ENCODE data around the gene XCL2.
"Not testable (repeated sequence)": the region's sequence is repeated elsewhere in the genome, so short reads cannot be mapped to it uniquely, and the experiment has no call there.

The XCL2 gene

DNA sequence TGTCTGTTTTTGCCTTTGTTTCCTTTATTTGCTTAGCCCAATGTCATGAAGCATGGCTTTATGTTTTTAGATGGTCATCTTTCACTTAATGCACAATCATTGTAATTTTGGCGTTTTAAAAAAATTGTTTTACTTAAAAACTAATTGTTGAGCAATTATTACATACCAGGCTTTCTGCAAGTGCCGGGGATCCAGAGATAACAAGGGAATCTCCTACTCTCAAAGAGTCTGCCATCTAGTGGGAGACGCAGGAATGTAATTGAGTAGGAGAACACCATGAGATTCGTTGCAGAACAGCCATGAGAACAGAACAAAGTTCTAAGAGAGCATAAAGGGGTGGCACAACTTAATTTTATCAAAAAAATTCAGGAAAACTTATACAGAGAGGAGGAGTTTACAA lies 30.4 kb upstream of the XCL2 start:
- H3K9me3 Mint-ChIP-seq; H3K27ac Mint-ChIP-seq; H3K4me3 Mint-ChIP-seq; H3K4me1 Mint-ChIP-seq (ENCODE audit: low read depth); H3K36me3 Mint-ChIP-seq (ENCODE audit: low read depth); H3K27me3 Mint-ChIP-seq: not testable (repeated sequence)
- intact Hi-C loops (cut with micrococcal nuclease) = loop anchor here (1.0 to 2.0 kb wide), 2 partner anchors 135 to 231 kb away; no protein-coding TSS in a partner anchor

DNA sequence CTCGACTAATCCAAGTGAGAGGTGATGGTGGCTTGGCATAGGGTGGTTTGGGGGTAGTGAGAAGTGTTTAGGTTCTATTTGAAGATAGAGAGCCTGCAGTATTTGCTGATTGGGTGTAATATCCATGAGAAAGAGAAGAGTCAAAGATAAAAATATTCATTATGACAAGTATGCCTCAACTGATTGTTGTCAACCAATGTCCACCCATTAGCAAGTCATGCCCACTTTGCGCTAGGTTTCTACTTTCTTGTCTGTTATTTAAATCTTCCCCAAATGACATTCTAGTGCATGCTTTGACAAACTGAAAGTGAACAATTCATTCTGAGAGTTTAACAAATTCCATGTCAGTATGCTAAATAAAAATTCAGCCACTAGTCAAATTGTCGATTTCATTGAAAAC lies 28.8 kb upstream of the XCL2 start:
- Mint-ChIP-seq H3K4me3 (no peak overlapping the region), H3K9me3 (no peaks in the 10 kb centered on the region), H3K27me3 (no peaks in the 10 kb centered on the region), H3K27ac (no peak overlapping the region), H3K36me3 (ENCODE audit: low read depth) (no peaks in the 10 kb centered on the region), H3K4me1 (ENCODE audit: low read depth) (no peaks in the 10 kb centered on the region)
- intact Hi-C loops (cut with micrococcal nuclease) = no loop called here

DNA sequence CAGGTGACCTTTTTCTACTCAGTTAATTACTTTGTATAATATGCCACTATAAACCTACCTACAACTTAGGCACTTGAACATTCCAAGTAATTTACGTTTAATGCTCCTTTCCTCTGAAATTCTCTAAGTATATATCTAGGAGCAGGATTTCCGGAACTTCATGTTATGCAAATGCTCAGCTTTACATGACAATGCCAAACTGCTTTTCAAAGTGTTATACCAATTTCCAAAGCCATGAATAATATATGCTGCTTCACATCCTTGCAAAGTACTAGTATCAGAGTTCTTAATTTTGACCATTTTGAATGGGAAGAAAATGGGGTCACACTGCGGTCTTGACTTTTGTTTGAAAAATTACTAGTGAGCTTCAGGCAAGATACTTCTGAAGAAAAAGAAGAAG lies 26.9 kb upstream of the XCL2 start:
- intact Hi-C loops (cut with micrococcal nuclease) = no loop called here
- no peaks in the 10 kb centered on the region for H3K36me3 Mint-ChIP-seq (ENCODE audit: low read depth)
- H3K27me3 Mint-ChIP-seq = no peaks in the 10 kb centered on the region

DNA sequence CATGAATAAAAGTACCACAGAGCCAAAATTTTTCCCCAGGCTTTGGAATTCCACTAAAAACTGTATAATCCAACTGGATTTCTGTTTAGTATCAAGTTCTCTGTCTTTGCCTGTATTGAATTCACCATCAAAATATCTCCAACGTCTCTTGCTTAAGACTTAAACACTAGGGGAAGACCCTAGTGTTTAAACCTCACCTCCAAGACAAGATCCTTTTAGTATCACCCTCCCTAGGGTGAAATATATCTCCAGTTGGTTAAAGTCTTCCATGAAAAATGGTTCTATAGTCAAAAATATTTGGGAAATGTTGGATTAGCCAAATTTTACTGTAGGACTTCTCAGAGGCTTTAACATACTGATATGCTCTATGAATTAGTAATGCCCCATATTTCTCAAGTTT lies 24.5 kb upstream of the XCL2 start:
- intact Hi-C loops (cut with micrococcal nuclease) = no loop called here
- Mint-ChIP-seq H3K9me3 (no peaks in the 10 kb centered on the region), H3K36me3 (ENCODE audit: low read depth) (no peaks in the 10 kb centered on the region), H3K4me1 (ENCODE audit: low read depth) (no peaks in the 10 kb centered on the region), H3K27ac (no peak overlapping the region), H3K4me3 (no peak overlapping the region), H3K27me3 (peaks cover 2% of the 10 kb centered on the region)

More for the DNA sequence above, 26.9 kb upstream of the XCL2 start:
- no peak overlapping the region for H3K4me3 Mint-ChIP-seq
- H3K4me1 Mint-ChIP-seq (ENCODE audit: low read depth) = no peaks in the 10 kb centered on the region
- no peaks in the 10 kb centered on the region for H3K9me3 Mint-ChIP-seq
- no peak overlapping the region for H3K27ac Mint-ChIP-seq

DNA sequence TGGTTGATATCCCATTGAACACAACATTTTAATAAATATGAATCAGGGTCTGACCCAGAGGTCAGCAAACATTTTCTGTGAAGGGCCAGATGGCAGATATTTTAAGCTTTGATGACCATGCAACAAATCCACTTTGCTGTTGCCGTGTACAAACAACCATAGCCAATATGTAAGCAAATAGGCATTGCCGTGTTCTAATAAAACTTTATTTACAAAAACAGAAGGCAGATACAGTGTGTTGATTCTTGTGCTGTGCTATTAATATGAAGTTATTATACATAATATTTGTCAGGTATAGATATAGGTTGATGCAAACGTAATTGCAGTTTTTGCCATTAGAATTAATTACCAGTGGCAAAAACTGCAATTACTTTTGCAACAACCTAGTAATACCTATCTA lies 23.8 kb upstream of the XCL2 start:
- Mint-ChIP-seq H3K27me3 (peaks cover 2% of the 10 kb centered on the region), H3K36me3 (ENCODE audit: low read depth) (no peaks in the 10 kb centered on the region), H3K9me3 (no peaks in the 10 kb centered on the region), H3K27ac (no peak overlapping the region), H3K4me1 (ENCODE audit: low read depth) (no peaks in the 10 kb centered on the region), H3K4me3 (no peak overlapping the region)
- intact Hi-C loops (cut with micrococcal nuclease) = no loop called here

DNA sequence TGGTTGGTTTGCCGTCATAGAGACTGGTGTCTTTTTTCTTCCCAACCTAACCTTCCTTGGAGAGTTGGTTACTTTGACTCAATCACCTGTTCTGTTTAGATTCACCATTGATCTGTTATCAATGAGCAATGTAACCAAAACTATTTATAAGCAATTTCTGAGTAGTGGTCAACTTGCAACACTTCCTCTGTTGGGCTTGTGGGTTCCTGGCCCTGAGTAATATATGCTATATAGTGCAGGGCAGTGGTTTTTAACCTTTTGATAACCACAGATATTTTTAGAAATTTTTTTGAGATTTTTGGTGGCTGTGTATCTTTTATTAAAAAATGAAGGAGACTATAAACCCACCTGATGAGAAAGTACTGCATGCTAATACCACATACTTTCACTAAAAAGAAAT lies 23.2 kb upstream of the XCL2 start:
- no peaks in the 10 kb centered on the region for H3K9me3 Mint-ChIP-seq
- intact Hi-C loops (cut with micrococcal nuclease) = no loop called here
- H3K27ac Mint-ChIP-seq = no peak overlapping the region

DNA sequence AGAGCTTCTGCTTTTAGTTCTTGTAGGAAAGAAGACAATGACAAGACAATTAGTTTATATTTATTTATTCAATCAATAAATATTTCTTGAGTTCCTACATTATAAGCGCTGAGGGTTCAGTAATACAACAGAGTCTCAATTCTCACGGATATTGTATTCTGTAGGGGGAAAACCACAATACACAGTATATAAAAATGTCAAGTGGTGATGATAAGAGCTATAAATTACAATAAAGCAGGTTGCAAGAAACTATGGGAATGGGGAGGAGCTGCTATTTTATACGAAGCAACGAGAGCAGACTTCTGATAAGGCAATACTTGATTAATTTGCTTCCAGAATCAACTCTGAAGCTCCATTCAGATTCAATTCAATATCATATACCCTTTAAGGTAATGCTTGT lies 22.0 kb upstream of the XCL2 start:
- Mint-ChIP-seq H3K4me3 (no peak overlapping the region), H3K9me3 (no peaks in the 10 kb centered on the region), H3K27ac (no peak overlapping the region), H3K27me3 (peaks cover 2% of the 10 kb centered on the region), H3K4me1 (ENCODE audit: low read depth) (no peaks in the 10 kb centered on the region), H3K36me3 (ENCODE audit: low read depth) (no peaks in the 10 kb centered on the region)
- intact Hi-C loops (cut with micrococcal nuclease) = no loop called here

More for the DNA sequence above, 23.2 kb upstream of the XCL2 start:
- H3K36me3 Mint-ChIP-seq (ENCODE audit: low read depth) = no peaks in the 10 kb centered on the region
- H3K4me3 Mint-ChIP-seq = no peak overlapping the region
- no peaks in the 10 kb centered on the region for H3K4me1 Mint-ChIP-seq (ENCODE audit: low read depth)
- H3K27me3 Mint-ChIP-seq = peaks cover 2% of the 10 kb centered on the region

DNA sequence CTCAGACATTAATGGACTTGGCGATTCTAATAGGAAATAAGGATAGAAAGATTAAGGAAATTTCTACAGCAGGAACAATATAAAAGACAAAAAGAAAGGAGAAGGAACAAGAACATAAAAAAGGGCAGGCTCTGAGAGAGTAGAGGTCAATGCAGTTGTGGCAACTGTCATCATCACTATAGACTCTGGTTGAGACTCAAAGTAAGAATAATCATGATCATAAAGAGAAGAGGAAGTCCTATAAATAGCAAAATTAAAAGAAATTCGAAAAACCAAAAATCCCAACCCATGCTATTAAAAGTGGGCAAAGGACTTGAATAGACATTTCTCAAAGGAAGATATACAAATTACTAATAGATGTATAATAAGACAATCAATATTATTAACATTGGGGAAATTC lies 18.2 kb upstream of the XCL2 start:
- no peak overlapping the region for H3K4me3 Mint-ChIP-seq
- no peaks in the 10 kb centered on the region for H3K9me3 Mint-ChIP-seq
- peaks cover 2% of the 10 kb centered on the region for H3K27me3 Mint-ChIP-seq
- no peaks in the 10 kb centered on the region for H3K36me3 Mint-ChIP-seq (ENCODE audit: low read depth)
- peaks cover 5% of the 10 kb centered on the region for H3K4me1 Mint-ChIP-seq (ENCODE audit: low read depth)
- intact Hi-C loops (cut with micrococcal nuclease) = no loop called here
- no peak overlapping the region for H3K27ac Mint-ChIP-seq

DNA sequence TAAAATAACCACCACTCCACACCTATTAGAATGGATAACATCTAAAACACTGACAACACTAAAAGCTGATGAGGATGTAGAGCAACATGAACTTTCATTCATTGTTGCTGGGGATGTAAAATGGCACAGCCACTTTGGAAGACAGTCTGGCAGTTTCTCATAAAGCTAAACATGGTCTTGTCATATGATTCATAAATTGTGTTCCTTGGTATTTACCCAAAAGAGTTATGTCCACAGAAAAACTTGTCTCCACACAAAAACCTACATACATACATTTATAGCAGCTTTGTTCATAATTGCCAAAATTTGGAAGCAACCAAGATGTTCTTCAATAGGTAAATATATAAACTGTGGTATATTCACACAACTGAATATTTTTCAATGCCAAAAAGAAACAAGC lies 16.6 kb upstream of the XCL2 start:
- Mint-ChIP-seq H3K36me3 (ENCODE audit: low read depth) (no peaks in the 10 kb centered on the region), H3K4me1 (ENCODE audit: low read depth) (peaks cover 14% of the 10 kb centered on the region), H3K4me3 (no peak overlapping the region), H3K27me3 (no peaks in the 10 kb centered on the region), H3K27ac (no peak overlapping the region), H3K9me3 (no peaks in the 10 kb centered on the region)
- intact Hi-C loops (cut with micrococcal nuclease) = no loop called here

DNA sequence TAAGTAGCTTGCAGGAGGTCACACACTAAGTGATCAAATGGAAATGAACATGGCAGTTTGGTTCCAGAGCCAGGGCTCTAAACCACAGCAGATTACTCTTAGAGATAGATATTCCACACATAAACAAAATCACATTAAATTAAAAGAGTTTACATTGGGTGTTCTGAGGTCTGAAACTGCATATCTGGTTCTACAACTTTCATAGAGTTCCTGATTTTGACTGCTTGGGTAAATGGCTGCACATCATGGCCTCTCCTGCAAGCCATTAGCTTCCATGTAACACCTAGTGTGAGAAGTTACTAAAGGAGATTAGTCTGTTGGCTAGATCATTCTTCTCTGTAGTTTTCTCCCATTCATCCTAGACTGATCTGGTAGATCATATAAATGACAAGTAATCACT lies 12.8 kb upstream of the XCL2 start:
- Mint-ChIP-seq H3K36me3 (ENCODE audit: low read depth) (no peaks in the 10 kb centered on the region), H3K27ac (no peak overlapping the region), H3K9me3 (no peaks in the 10 kb centered on the region), H3K4me1 (ENCODE audit: low read depth) (peaks cover 30% of the 10 kb centered on the region), H3K27me3 (no peaks in the 10 kb centered on the region), H3K4me3 (no peak overlapping the region)
- intact Hi-C loops (cut with micrococcal nuclease) = no loop called here

DNA sequence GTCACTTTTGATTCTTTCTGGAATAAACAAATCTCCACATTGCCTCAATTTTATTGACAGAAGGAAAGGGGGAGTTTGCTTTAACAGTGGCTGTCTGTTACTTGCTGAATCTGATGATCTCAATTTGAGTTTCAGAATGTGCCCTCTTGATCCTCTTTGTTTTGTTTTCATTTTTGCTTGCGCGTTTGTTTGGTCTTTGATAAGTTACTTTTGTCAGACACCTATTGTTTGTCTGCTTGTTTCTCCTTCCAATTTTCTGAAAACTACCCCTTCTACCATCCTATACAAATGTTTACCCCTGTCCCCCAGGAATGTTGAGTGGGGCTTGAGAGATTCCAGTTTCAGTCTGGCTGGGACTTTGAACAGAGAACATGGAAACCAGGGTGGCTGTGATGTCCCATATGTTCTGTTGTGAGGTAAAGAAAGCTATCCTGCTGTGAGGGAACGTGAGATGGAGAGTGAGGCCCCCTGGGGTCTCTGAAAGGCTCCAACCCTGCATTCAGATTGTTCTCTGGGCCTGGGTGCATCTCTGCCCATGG lies 11.8 kb upstream of the XCL2 start:
- Mint-ChIP-seq H3K4me3 (no peak overlapping the region), H3K36me3 (ENCODE audit: low read depth) (no peaks in the 10 kb centered on the region), H3K27ac (no peak overlapping the region), H3K9me3 (no peaks in the 10 kb centered on the region), H3K4me1 (ENCODE audit: low read depth) (peaks cover 30% of the 10 kb centered on the region), H3K27me3 (no peaks in the 10 kb centered on the region)
- intact Hi-C loops (cut with micrococcal nuclease) = no loop called here

DNA sequence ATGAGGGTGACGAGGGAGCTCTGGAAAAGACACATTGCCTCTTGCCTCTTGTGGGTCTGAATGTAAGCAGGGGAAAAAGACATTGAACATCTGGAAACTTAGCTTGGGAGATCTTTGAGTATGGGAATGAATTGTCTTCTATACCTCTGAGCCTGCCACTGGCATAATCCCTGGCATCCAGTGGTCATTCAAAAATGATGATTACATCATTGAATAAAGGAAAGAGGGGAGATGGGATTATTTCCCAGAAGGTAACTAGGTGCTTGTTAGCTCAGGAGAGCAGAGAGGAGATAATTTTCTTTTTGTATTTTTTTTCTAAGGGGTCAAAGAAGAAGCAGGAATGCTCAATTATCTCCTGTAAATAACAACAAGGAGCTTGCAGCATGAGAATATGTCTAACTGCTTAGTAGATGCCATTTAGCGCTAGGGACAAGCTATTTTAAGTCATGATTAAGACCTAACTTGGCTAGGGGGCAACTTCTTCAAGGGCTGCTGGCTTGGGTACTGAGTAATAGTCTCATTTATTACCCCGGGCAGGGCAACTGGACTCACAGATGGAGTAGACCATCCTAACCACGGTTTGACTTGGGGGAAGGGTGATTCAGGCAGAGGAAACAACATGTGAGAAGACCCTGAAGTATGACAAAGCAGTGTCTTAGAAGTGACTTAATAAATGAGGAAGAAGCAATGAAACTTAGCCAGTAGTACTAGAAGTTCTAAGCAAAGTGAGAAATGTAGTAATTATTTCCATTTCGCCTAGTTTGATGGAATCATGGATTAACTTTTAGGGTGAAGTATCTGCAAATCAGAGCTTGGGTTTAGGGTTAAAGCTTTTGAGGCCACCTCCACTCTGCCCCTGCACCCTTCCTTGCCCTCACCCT lies 11.0 kb upstream of the XCL2 start:
- Mint-ChIP-seq H3K9me3 (no peaks in the 10 kb centered on the region), H3K27me3 (no peaks in the 10 kb centered on the region), H3K4me3 (no peak overlapping the region), H3K4me1 (ENCODE audit: low read depth) (peaks cover 30% of the 10 kb centered on the region), H3K36me3 (ENCODE audit: low read depth) (no peaks in the 10 kb centered on the region), H3K27ac (no peak overlapping the region)
- intact Hi-C loops (cut with micrococcal nuclease) = no loop called here

DNA sequence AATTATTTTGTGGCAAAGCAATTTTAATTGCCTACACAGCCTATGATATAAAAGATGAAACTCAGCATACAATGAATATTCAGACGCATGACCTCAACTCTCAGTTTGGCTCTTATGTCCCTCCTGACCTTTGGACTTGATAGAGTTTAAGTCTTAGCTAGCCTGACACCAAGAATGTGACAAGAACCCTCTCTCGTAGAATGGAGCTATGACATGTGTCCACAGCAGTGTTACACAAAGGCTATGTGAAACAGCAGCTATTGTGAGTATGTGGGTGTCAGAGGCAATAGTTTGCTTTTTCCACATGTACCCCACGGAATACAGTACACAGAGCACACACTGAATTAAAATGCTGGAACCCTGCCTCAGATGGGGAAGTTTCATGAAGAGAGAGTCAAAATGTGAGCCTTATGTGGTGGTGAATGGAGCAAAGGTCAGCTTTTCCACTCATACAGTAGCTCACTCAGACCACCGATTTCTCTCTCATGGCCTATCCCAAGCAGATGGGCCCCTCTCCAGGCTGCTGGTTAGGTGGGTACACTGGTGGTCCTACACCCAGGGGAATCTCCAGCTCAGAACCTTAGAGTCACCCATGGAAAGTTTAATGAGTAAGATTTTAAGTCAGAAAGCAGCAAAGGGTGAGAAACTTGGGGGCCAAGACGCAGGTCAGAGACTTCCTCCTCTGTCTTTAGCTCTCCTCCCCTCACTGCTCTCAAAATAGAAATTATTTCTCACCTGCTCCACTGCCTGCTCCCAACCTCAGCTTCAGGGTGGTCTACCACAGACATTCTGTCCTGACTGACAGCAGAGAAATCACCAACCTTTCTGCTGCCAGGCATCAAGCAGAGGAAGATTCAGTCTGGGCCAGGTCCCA lies 10.1 kb upstream of the XCL2 start:
- no peaks in the 10 kb centered on the region for H3K9me3 Mint-ChIP-seq
- H3K27ac Mint-ChIP-seq = no peak overlapping the region
- H3K4me1 Mint-ChIP-seq (ENCODE audit: low read depth) = peaks cover 30% of the 10 kb centered on the region
- no peak overlapping the region for H3K4me3 Mint-ChIP-seq
- no peaks in the 10 kb centered on the region for H3K36me3 Mint-ChIP-seq (ENCODE audit: low read depth)
- intact Hi-C loops (cut with micrococcal nuclease) = no loop called here
- no peaks in the 10 kb centered on the region for H3K27me3 Mint-ChIP-seq

DNA sequence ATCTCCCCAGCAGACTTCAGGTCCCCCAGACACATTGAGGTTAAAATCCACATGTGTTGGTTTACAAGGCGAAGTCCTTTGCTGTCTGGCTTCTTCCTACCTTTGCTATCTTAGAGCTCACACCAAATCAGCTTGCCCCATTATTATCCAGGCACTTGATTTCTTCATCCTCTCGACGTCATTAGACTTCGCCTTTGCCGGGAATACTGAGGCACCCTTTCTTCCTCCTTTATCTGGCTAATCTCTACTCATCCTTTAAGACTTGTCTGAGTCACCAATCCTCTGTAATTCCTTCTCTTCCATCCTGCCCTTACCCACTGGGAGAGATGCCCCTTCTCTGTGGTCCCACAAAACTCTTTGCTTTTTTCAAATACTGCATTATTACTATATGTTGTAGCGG lies 9.2 kb upstream of the XCL2 start:
- Mint-ChIP-seq H3K27ac (no peak overlapping the region), H3K36me3 (ENCODE audit: low read depth) (no peaks in the 10 kb centered on the region), H3K4me1 (ENCODE audit: low read depth) (peaks cover 30% of the 10 kb centered on the region), H3K27me3 (no peaks in the 10 kb centered on the region), H3K9me3 (no peaks in the 10 kb centered on the region), H3K4me3 (no peak overlapping the region)
- intact Hi-C loops (cut with micrococcal nuclease) = no loop called here

All from dendritic cell treated with granulocyte-macrophage colony-stimulating factor and Interleukin-4, amounts not matched to agents 40 ng/mL and 50 ng/mL, for 4 days (primary cell).